BE2C (cell line): Measurements from ENCODE around the gene CCDC190.

Source experiments
- DNase-seq: peaks from one replicate; pipeline ENCODE4 v3.0.0-alpha.2; 2020
- H3K27me3 ChIP-seq: fragments of 250-450 bp; sonication (Bioruptor Pico); 2 replicates; pipeline ENCODE4 v1.5.1; 2020; ENCODE audit warnings: mild to moderate bottlenecking
- H3K36me3 ChIP-seq: fragments of 250-450 bp; sonication (Bioruptor Pico); 2 replicates; pipeline ENCODE4 v1.5.1; 2020; ENCODE audit warnings: mild to moderate bottlenecking
- H3K4me1 ChIP-seq: fragments of 250-450 bp; sonication (Bioruptor Pico); 2 replicates; pipeline ENCODE4 v1.5.1; 2020
- H3K4me3 ChIP-seq: 2 replicates; pipeline ENCODE4 v1.5.1; 2011; ENCODE audit warnings: low read depth, low read length
- H3K9me3 ChIP-seq: fragments of 250-450 bp; sonication (Bioruptor Pico); 2 replicates; pipeline ENCODE4 v1.5.1; 2020
- CTCF ChIP-seq: IDR thresholded peaks from 2 replicates; pipeline ENCODE4 v1.5.1; 2012; ENCODE audit warnings: mild to moderate bottlenecking, low read depth, low read length

CCDC190 gene

DNA sequence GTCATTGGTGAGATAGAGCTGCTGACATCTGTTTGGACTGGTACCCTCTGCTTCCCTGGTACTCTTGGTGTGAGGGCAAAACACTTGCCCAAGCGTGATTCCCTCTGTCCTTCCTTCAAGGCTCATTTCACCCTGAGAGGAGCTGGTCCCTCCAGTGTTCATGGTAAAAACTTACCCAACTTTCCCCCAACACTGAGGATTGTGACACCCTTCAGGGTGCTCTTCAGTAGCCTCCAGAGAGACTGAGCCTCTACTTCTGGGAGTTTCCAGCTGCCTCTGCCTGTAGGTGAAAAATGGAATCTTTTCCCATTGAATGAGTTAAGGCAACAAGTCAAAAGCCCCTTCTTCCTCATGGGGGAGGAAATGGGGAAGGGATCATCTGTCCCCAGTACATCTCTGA, 9.6 kb downstream of the CCDC190 start:
- H3K36me3 ChIP-seq, result no peaks in the 10 kb centered on the region
- no peak for DNase-seq
- H3K4me1 ChIP-seq, result peaks cover 44% of the 10 kb centered on the region
- no peak overlapping the region for H3K4me3 ChIP-seq
- TF ChIP-seq CTCF, result no peak
- no peaks in the 10 kb centered on the region for H3K27me3 ChIP-seq
- no peaks in the 10 kb centered on the region for H3K9me3 ChIP-seq

- Histone ChIP-seq H3K27me3 (no peaks in the 10 kb centered on the region), H3K9me3 (no peaks in the 10 kb centered on the region), H3K4me3 (no peak overlapping the region), H3K4me1 (peaks cover 42% of the 10 kb centered on the region), H3K36me3 (no peaks in the 10 kb centered on the region)
- DNase-seq, result no peak
- no peak for TF ChIP-seq CTCF
Observed at GRCh38 chr1:162849711-162850110, 11.3 kb downstream of the CCDC190 start.

DNA sequence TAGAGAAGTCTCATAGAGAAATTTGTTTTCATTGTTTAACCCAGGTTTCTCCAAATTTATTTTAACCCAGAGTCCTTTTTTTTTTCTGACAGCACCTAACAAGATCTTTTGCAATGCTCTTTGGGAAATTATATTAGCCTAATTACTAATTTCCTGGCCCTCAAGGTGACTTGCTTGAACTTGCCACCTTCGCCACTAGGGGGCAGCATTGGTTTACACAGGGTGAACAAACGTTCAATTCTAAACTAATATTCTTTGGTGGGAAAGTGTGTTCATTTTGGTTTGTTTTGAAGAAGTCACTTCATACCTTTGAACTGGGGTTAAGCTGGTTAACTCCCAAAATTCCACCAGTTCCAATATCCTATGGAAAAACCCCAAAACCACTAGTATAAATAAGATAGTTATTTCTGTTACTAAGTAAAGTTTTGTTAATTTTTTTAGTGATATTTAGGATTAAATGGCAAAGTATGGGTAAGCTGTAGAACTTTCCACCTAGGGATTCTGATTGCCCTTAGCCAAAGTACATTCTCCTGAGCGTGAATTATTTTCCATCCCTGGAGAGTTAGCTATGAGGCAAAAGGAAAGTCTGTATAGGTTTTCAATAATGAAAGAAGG, 13.0 kb downstream of the CCDC190 start:
- Histone ChIP-seq H3K4me3 (no peak overlapping the region), H3K9me3 (no peaks in the 10 kb centered on the region), H3K27me3 (no peaks in the 10 kb centered on the region), H3K36me3 (no peaks in the 10 kb centered on the region), H3K4me1 (peaks cover 50% of the 10 kb centered on the region)
- peak; percentile 90 for DNase-seq
- peak; percentile 96 for TF ChIP-seq CTCF

DNA sequence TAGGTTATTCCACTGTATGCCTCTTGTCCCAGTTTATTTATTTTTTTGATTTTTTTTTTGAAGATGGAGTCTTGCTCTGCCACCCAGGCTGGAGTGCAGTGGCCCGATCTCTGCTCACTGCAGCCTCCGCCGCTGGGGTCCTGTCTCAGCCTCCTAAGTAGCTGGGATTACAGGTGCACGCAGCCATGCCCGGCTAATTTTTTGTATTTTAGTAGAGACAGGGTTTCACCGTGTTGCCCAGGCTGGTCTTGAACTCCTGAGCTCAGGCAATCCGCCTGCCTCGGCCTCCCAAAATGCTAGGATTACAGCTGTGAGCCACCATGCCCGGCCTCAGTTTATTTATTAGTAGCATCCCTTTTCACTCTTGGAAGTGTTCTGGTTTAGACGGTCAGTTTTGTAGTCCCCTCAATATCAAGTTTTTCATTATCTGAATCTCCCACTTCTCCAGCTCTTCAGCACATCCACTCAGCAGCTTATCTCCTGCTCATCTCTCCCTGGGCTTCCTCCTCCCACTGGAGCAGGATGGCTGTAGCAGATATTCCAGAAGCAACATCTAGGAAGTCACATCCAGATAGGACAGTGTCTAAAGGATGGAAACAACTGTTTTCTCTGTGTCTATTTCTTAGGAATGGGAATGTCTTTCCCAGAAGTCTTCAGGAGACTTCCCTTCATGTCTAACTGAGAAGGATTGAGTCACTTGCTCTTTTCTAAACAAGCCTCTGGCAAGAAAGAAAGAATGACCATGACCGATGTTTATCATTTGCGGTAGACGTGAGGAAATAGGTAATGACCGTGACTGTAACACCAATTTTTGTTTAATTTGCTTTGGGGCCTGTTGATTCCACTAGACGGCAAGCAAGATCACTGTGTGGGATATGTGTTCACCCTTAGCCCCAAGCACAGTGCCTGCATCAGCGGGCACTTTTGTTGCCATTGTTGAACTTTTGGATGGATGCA, 14.4 kb downstream of the CCDC190 start:
- no peaks in the 10 kb centered on the region for H3K27me3 ChIP-seq
- DNase-seq, result no peak
- no peak overlapping the region for H3K4me3 ChIP-seq
- H3K36me3 ChIP-seq, result no peaks in the 10 kb centered on the region
- no peaks in the 10 kb centered on the region for H3K9me3 ChIP-seq
- no peak for TF ChIP-seq CTCF
- peaks cover 48% of the 10 kb centered on the region for H3K4me1 ChIP-seq

DNA sequence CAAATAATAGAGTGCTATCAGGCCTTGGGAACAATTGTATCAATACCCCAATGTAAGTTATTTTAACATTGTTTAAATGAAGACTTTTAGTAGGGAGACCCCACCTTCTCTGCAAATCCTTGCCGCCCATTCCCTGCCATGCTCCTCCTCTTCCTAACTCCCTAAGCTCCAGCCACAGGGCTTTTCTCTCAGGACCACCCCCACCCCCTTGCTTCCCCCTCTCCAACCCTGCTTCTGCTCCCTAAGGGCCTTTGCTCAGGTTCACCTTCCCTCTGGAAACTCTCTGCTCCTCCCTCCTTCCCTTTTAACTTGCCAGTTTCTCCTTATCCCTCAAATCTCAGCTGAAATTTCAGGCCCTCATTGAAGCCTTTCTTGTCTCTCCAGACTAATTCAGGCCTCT, 16.8 kb downstream of the CCDC190 start:
- TF ChIP-seq CTCF, result no peak
- Histone ChIP-seq H3K4me1 (peaks cover 48% of the 10 kb centered on the region), H3K4me3 (no peak overlapping the region), H3K27me3 (no peaks in the 10 kb centered on the region), H3K36me3 (no peaks in the 10 kb centered on the region), H3K9me3 (peaks cover under 1% of the 10 kb centered on the region; the same call in 1 of the 2 replicates)
- DNase-seq, result no peak
